OCI-LY1 (cell line): ENCODE data around the gene FAAP100.
A peak's percentile ranks its signal among the peaks of the same experiment; 100 is the strongest.

Source experiments
- H2AFZ ChIP-seq: fragments of 200-600 bp; sonication (generic), shearing (Covaris generic); 2 replicates; pipeline ENCODE4 v1.6.0; 2014; ENCODE audit warnings: antibody characterized with exemption, mild to moderate bottlenecking, low read length
- H3F3A ChIP-seq: fragments of 200-600 bp; sonication (generic), shearing (Covaris generic); 2 replicates; pipeline ENCODE4 v1.6.0; 2014; ENCODE audit warnings: mild to moderate bottlenecking, antibody characterized with exemption, low read length, moderate library complexity; ENCODE audit not compliant: insufficient read depth
- H3K27ac ChIP-seq: fragments of 200-600 bp; sonication (generic); 2 replicates; pipeline ENCODE4 v1.5.1; 2014; ENCODE audit warnings: low read length, mixed run types, mild to moderate bottlenecking, low read depth; ENCODE audit not compliant: poor library complexity, severe bottlenecking
- H3K27me3 ChIP-seq: fragments of 200-600 bp; sonication (generic); 2 replicates; pipeline ENCODE4 v1.6.0; 2014; ENCODE audit warnings: antibody characterized with exemption, mild to moderate bottlenecking, low read length, moderate library complexity; ENCODE audit not compliant: insufficient read depth
- H3K36me3 ChIP-seq: fragments of 200-600 bp; sonication (generic); 2 replicates; pipeline ENCODE4 v1.6.1; 2014; ENCODE audit warnings: mild to moderate bottlenecking, antibody characterized with exemption, low read length, moderate library complexity, mixed read lengths; ENCODE audit not compliant: insufficient read depth
- H3K4me1 ChIP-seq: fragments of 200-600 bp; sonication (generic); 2 replicates; pipeline ENCODE4 v1.5.1; 2014; ENCODE audit warnings: mild to moderate bottlenecking, low read length, moderate library complexity; ENCODE audit not compliant: insufficient read depth, severe bottlenecking
- H3K4me2 ChIP-seq: fragments of 200-600 bp; sonication (generic), shearing (Covaris generic); 2 replicates; pipeline ENCODE4 v1.6.1; 2014; ENCODE audit warnings: low read length
- H3K4me3 ChIP-seq: fragments of 200-600 bp; sonication (generic); 2 replicates; pipeline ENCODE4 v1.5.1; 2014; ENCODE audit warnings: low read length, low read depth, mild to moderate bottlenecking, mixed read lengths; ENCODE audit not compliant: poor library complexity, severe bottlenecking
- H3K79me2 ChIP-seq: fragments of 200-600 bp; shearing (Covaris generic); 2 replicates; pipeline ENCODE4 v1.6.1; 2016; ENCODE audit warnings: mixed run types, low read length, mixed read lengths; ENCODE audit not compliant: insufficient read depth
- H3K9ac ChIP-seq: fragments of 200-600 bp; sonication (generic), shearing (Covaris generic); 2 replicates; pipeline ENCODE4 v1.6.1; 2014; ENCODE audit warnings: mild to moderate bottlenecking, low read length, mixed read lengths
- H3K9me2 ChIP-seq: fragments of 200-600 bp; sonication (generic), shearing (Covaris generic); 2 replicates; pipeline ENCODE4 v1.6.1; 2014; ENCODE audit warnings: low read depth, mild to moderate bottlenecking, low read length, mixed read lengths
- H3K9me3 ChIP-seq: fragments of 200-600 bp; shearing (Covaris generic); 2 replicates; pipeline ENCODE4 v1.6.1; 2014; ENCODE audit warnings: low read length, mixed read lengths
- H4K20me1 ChIP-seq: fragments of 200-600 bp; sonication (generic), shearing (Covaris generic); 2 replicates; pipeline ENCODE4 v1.6.0; 2016; ENCODE audit warnings: mild to moderate bottlenecking, low read length; ENCODE audit not compliant: insufficient read depth
- EZH2 ChIP-seq: fragments of 200-600 bp; sonication (generic), shearing (Covaris generic); IDR thresholded peaks from 2 replicates; pipeline ENCODE4 v1.8.0; 2017; ENCODE audit warnings: borderline replicate concordance, mixed run types, mild to moderate bottlenecking, antibody characterized with exemption, low read length, moderate library complexity, mixed read lengths
- TF ChIP-seq, protein P1 (sequence below): fragments of 200-600 bp; sonication (generic), shearing (Covaris generic); IDR thresholded peaks from 2 replicates; pipeline ENCODE4 v1.5.1; 2017; ENCODE audit warnings: mild to moderate bottlenecking, antibody characterized with exemption, low read length, moderate library complexity, mixed read lengths

The FAAP100 gene

DNA sequence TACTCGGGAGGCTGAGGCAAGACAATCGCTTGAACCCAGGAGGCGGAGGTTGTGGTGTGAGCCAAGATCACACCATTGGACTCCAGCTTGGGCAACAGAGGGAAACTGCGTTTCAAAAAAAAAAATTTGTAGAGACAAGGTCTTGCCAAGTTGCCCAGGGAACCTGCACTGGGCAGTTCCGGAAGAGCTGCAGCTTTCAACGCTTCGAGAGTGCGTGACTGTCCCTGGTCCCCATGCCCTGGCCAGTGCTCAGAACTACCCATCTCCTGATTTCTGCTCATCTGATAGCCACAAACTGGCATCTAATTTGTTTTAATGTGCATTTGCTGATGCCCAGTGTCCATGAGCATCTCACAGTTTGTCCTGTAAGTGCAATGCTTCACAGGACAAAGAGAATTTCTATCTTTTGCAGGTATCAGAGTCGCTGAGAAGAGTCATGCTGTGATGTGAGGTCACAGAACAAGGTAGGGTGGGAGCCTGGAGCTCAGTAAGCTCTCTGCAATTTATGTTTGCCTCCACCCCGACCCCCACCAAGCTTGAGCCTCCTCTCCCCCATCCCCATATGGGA lies 43.4 kb downstream of the FAAP100 start:
- peak overlapping the region; percentile 35 for H3K27ac ChIP-seq
- H3K4me1 ChIP-seq: peaks cover 33% of the 10 kb centered on the region
- no peaks in the 10 kb centered on the region for H3K27me3 ChIP-seq
- H3K9ac ChIP-seq: peak overlapping the region; percentile 98; the same call in 1 of the 2 replicates
- peak overlapping the region; percentile 99 for H3K4me3 ChIP-seq
- H2AFZ ChIP-seq: no peak overlapping the region
- peak overlapping the region; percentile 78 for H3K4me2 ChIP-seq
- peaks cover 6% of the 10 kb centered on the region; the same call in 1 of the 2 replicates for H3K79me2 ChIP-seq
- H3K9me3 ChIP-seq: no peaks in the 10 kb centered on the region
- no peaks in the 10 kb centered on the region for H4K20me1 ChIP-seq
- TF ChIP-seq EZH2: no peak
- TF ChIP-seq, protein P1, sequence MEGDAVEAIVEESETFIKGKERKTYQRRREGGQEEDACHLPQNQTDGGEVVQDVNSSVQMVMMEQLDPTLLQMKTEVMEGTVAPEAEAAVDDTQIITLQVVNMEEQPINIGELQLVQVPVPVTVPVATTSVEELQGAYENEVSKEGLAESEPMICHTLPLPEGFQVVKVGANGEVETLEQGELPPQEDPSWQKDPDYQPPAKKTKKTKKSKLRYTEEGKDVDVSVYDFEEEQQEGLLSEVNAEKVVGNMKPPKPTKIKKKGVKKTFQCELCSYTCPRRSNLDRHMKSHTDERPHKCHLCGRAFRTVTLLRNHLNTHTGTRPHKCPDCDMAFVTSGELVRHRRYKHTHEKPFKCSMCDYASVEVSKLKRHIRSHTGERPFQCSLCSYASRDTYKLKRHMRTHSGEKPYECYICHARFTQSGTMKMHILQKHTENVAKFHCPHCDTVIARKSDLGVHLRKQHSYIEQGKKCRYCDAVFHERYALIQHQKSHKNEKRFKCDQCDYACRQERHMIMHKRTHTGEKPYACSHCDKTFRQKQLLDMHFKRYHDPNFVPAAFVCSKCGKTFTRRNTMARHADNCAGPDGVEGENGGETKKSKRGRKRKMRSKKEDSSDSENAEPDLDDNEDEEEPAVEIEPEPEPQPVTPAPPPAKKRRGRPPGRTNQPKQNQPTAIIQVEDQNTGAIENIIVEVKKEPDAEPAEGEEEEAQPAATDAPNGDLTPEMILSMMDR: no peak
- peaks cover 42% of the 10 kb centered on the region for H3K36me3 ChIP-seq
- H3F3A ChIP-seq: peaks cover 31% of the 10 kb centered on the region
- H3K9me2 ChIP-seq: no peaks in the 10 kb centered on the region

DNA sequence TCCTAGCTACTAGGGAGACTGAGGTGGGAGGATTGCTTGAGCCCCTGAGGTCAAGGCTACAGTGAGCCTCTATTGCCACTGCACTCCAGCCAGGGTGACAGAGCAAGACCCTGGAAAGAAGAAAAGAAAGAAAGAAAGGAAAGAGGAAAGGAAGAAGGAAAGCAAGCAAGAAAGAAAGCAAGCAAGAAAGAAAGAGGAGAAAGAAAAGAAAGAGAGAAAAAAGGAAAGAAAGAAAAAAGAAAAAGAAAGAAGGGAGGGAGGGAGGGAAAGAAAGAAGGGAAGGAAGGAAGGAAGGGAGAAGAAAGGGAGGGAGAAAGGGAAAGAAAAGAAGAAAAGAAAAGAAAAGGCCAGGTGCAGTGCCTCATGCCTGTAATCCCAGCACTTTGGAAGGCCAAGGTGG lies 48.5 kb downstream of the FAAP100 start:
- H3K9me3 ChIP-seq: no peaks in the 10 kb centered on the region
- H3K27ac ChIP-seq: no peak overlapping the region
- no peak overlapping the region for H3K9ac ChIP-seq
- H3K27me3 ChIP-seq: peaks cover 5% of the 10 kb centered on the region; the same call in 1 of the 2 replicates
- no peaks in the 10 kb centered on the region for H3K9me2 ChIP-seq
- peaks cover 3% of the 10 kb centered on the region for H3K36me3 ChIP-seq
- H4K20me1 ChIP-seq: no peaks in the 10 kb centered on the region
- no peak overlapping the region for H2AFZ ChIP-seq
- H3K79me2 ChIP-seq: no peaks in the 10 kb centered on the region
- no peak for TF ChIP-seq EZH2
- TF ChIP-seq, protein P1: no peak
- no peak overlapping the region for H3K4me3 ChIP-seq
- no peaks in the 10 kb centered on the region for H3K4me1 ChIP-seq
- no peak overlapping the region for H3K4me2 ChIP-seq
- H3F3A ChIP-seq: 0 out of 2 replicates have a peak, but pooled peaks cover 8% of the 10 kb centered on the region

DNA sequence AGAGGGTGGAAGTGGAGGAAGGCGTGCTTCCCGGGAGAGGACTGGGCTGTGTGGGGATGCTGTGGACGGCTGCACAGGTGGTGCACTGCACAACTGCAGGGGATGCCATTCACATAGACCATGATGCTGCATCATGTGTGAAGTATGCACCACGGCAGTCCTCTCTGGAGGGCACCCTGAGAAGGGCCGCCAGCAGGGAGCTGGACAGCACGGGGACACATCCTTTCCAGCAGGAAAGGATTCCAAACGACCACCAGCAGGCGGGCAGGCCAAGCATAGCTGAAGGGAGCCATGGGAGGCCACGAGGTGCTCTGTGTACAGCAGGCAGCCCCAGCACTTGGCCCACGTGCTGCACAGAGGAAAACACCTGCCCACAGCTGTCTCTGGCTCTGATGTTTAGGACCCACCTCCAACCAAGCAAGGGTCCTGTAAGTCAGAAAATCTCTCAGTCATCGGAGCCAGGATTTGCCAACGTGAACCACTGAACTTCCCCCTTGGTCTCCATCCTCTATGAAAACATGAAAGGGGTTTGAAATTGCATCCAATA lies 49.6 kb downstream of the FAAP100 start:
- Histone ChIP-seq H3K4me2 (no peak overlapping the region), H3K4me1 (no peaks in the 10 kb centered on the region), H2AFZ (no peak overlapping the region), H3K9ac (no peak overlapping the region), H3K27me3 (peaks cover 5% of the 10 kb centered on the region; the same call in 1 of the 2 replicates), H4K20me1 (no peaks in the 10 kb centered on the region), H3K79me2 (no peaks in the 10 kb centered on the region), H3K27ac (no peak overlapping the region), H3K4me3 (no peak overlapping the region), H3K9me2 (no peaks in the 10 kb centered on the region), H3F3A (0 out of 2 replicates have a peak, but pooled peaks cover 1% of the 10 kb centered on the region), H3K36me3 (no peaks in the 10 kb centered on the region), H3K9me3 (no peaks in the 10 kb centered on the region)
- TF ChIP-seq, protein P1: no peak
- no peak for TF ChIP-seq EZH2
